Measurements from ENCODE around the gene TRIM63. TPM values are rescaled to one million over a fixed set of nuclear protein-coding genes. Genes with fewer than 3 reads are reported as not detected.

The TRIM63 gene
- total and polyA plus RNA-seq, 2 of the 13 experiments (the other 11 are each of a cell fraction or from before 2014, with no cell fraction given), result not detected

GRCh38 chr1:26099780-26100179 lies 32.4 kb upstream of the TRIM63 start:
- TF ChIP-seq ZBTB44 (CRISPR knock-in tag; IDR thresholded peaks at IDR 0.05) (no peak), MAFF (IDR thresholded peaks at IDR 0.05; ENCODE audit: low read depth, low read length) (peak; percentile 59), ZBTB37 (CRISPR knock-in tag; IDR thresholded peaks at IDR 0.05) (no peak), MAFK (conservative IDR thresholded peaks at IDR 0.05 in 1 of 2, IDR thresholded peaks at IDR 0.05 in 1 of 2; ENCODE audit: low read length in 2 of 2) (peak; percentile 70 to 78)
- no peaks in the 10 kb centered on the region for H3K36me3 ChIP-seq (replicated peaks in 1 of 2; ENCODE audit: control insufficient read depth in 1 of 2, insufficient read depth in 2 of 2, low read length in 2 of 2)
- FAIRE-seq, result no peak
- H4K20me1 ChIP-seq (ENCODE audit: insufficient read depth, low read length), result no peaks in the 10 kb centered on the region
- no peaks in the 10 kb centered on the region for H3K79me2 ChIP-seq (ENCODE audit: insufficient read depth, low read length)
- no peak overlapping the region for H3K9ac ChIP-seq (ENCODE audit: insufficient read depth, low read depth, low read length)
- intact Hi-C loops (cut with micrococcal nuclease; ENCODE audit: unreplicated experiment), result no loop called here
- no peak overlapping the region for H2AFZ ChIP-seq (ENCODE audit: low read length)
- ChIA-PET POLR2A (no interaction called here), CTCF (ENCODE audit: low intra/inter-chr PET ratio, low total read pairs) (no interaction called here)
- BruUV-seq (replicated peaks), result no TSS peak
- in situ Hi-C loops (cut with HindIII; ENCODE audit: extremely low pct_ligation_motif_present, low pct_unique_long_range_greater_than_20kb), result loop anchor here (10.0 kb wide), 1 partner anchor 55 kb away; the partner anchor contains the start of gene FAM110D
- no peak for DNase-seq (ENCODE audit: low spot score)
- no peak overlapping the region for H3K4me3 ChIP-seq (replicated peaks in 1 of 3; ENCODE audit: insufficient read depth in 1 of 3, low read depth in 2 of 3, low read length in 3 of 3)
- no peaks in the 10 kb centered on the region for H3K9me3 ChIP-seq (ENCODE audit: low read length)
- H3K4me1 ChIP-seq (ENCODE audit: insufficient read depth, low read length), result peaks cover 8% of the 10 kb centered on the region; the same call in 1 of the 2 replicates
- WGBS (ENCODE audit: low lambda C conversion rate), result 41% methylated on average over 3 of the region's 3 CpGs
- H3K27ac ChIP-seq (ENCODE audit: extremely low read length, insufficient read depth, low read length), result no peak overlapping the region
- ATAC-seq, result no peak
- H3K27me3 ChIP-seq (ENCODE audit: control insufficient read depth in 1 of 2, insufficient read depth in 2 of 2, low read length in 2 of 2), result peaks cover 0 to 24% of the 10 kb centered on the region in 2 experiments; a peak in 1 of 5 replicates
- no peak overlapping the region for H3K4me2 ChIP-seq (ENCODE audit: low read depth, low read length)

- intact Hi-C loops (cut with micrococcal nuclease; ENCODE audit: unreplicated experiment) (no loop called here), in situ Hi-C loops (cut with HindIII; ENCODE audit: extremely low pct_ligation_motif_present, low pct_unique_long_range_greater_than_20kb) (no loop called here)
- H3K36me3 ChIP-seq (replicated peaks in 1 of 2; ENCODE audit: control insufficient read depth in 1 of 2, insufficient read depth in 2 of 2, low read length in 2 of 2), result no peaks in the 10 kb centered on the region
- BruUV-seq (replicated peaks), result no TSS peak
- peaks cover 2 to 36% of the 10 kb centered on the region in 2 experiments; a peak in 2 of 5 replicates for H3K27me3 ChIP-seq (ENCODE audit: control insufficient read depth in 1 of 2, insufficient read depth in 2 of 2, low read length in 2 of 2)
- no peak overlapping the region for H2AFZ ChIP-seq (ENCODE audit: low read length)
- FAIRE-seq (no peak), DNase-seq (ENCODE audit: low spot score) (no peak), ATAC-seq (no peak)
- CTCF ChIA-PET (ENCODE audit: low intra/inter-chr PET ratio, low total read pairs), result no interaction called here
- H3K9ac ChIP-seq (ENCODE audit: insufficient read depth, low read depth, low read length), result no peak overlapping the region
- H3K4me1 ChIP-seq (ENCODE audit: insufficient read depth, low read length), result 0 out of 2 replicates have a peak, but pooled peaks cover 4% of the 10 kb centered on the region
- 44% methylated on average over 4 of the region's 4 CpGs for WGBS (ENCODE audit: low lambda C conversion rate)
- H3K27ac ChIP-seq (ENCODE audit: extremely low read length, insufficient read depth, low read length), result no peak overlapping the region
- H3K9me3 ChIP-seq (ENCODE audit: low read length), result no peaks in the 10 kb centered on the region
- H3K4me3 ChIP-seq (replicated peaks in 1 of 3; ENCODE audit: insufficient read depth in 1 of 3, low read depth in 2 of 3, low read length in 3 of 3), result no peak overlapping the region
- H4K20me1 ChIP-seq (ENCODE audit: insufficient read depth, low read length), result no peaks in the 10 kb centered on the region
- no peaks in the 10 kb centered on the region for H3K79me2 ChIP-seq (ENCODE audit: insufficient read depth, low read length)
- H3K4me2 ChIP-seq (ENCODE audit: low read depth, low read length), result no peak overlapping the region
- POLR2A ChIA-PET, result no interaction called here
- TF ChIP-seq ZFP1 (CRISPR knock-in tag; IDR thresholded peaks at IDR 0.05) (no peak), IKZF1 (IDR thresholded peaks at IDR 0.05) (no peak), HDAC6 (IDR thresholded peaks at IDR 0.05; ENCODE audit: low read depth, low read length) (no peak), ZNF839 (CRISPR knock-in tag; IDR thresholded peaks at IDR 0.05; ENCODE audit: borderline replicate concordance) (no peak), HOXA3 (CRISPR knock-in tag; IDR thresholded peaks at IDR 0.05) (no peak), KDM1A (CRISPR knock-in tag; IDR thresholded peaks at IDR 0.05) (no peak), ZSCAN29 (CRISPR knock-in tag; conservative IDR thresholded peaks at IDR 0.05) (no peak), RERE (CRISPR knock-in tag; IDR thresholded peaks at IDR 0.05; ENCODE audit: low read depth) (no peak)
Measured at GRCh38 chr1:26098602-26099001, 31.2 kb upstream of the TRIM63 start.
